HepG2 (cell line): ENCODE data around the gene KISS1. TPM values are rescaled to one million over a fixed set of nuclear protein-coding genes. Genes with fewer than 3 reads are reported as not detected.

Experiments used
- ATF5 ChIP-seq: sonication (generic); formaldehyde crosslinking; IDR thresholded peaks from 2 replicates; pipeline ENCODE4 v1.4.0; 2020; ENCODE audit warnings: mild to moderate bottlenecking, low read depth, missing genetic modification reagents
- BORCS8-MEF2B ChIP-seq: sonication (generic); formaldehyde crosslinking; IDR thresholded peaks from 2 replicates; pipeline ENCODE4 v1.8.0; 2022; ENCODE audit warnings: mild to moderate bottlenecking, missing genetic modification reagents
- ETV6 ChIP-seq: sonication (generic); formaldehyde crosslinking; conservative IDR thresholded peaks from 2 replicates; pipeline ENCODE4 v1.4.0; 2020; ENCODE audit warnings: missing genetic modification reagents
- FOXM1 ChIP-seq: sonication (generic); formaldehyde crosslinking; IDR thresholded peaks from 2 replicates; pipeline ENCODE4 v1.5.0; 2020; ENCODE audit warnings: missing genetic modification reagents
- HNF4G ChIP-seq, 2 experiments: sonication (generic) in 1 of 2; formaldehyde crosslinking in 1 of 2; IDR thresholded peaks; 2 replicates each; pipeline versions ENCODE4 v1.4.0 to v1.6.1; 2011 to 2020; ENCODE audit warnings: borderline replicate concordance in 2 of 2, low read depth in 2 of 2, mild to moderate bottlenecking in 2 of 2, low read length in 1 of 2, missing genetic modification reagents in 1 of 2, moderate library complexity in 1 of 2
- MTA3 ChIP-seq: sonication (generic); formaldehyde crosslinking; IDR thresholded peaks from 2 replicates; pipeline ENCODE4 v1.4.0; 2020; ENCODE audit warnings: missing genetic modification reagents
- NCOA2 ChIP-seq: sonication (generic); formaldehyde crosslinking; IDR thresholded peaks from 2 replicates; pipeline ENCODE4 v1.8.0; 2022; ENCODE audit warnings: inconsistent platforms
- PCBP2 ChIP-seq: fragments of 200-400 bp; formaldehyde crosslinking; optimal IDR thresholded peaks from 2 replicates; pipeline ENCODE3; 2018; ENCODE audit warnings: low read length, low read depth; ENCODE audit not compliant: poor library complexity, severe bottlenecking
- RBFOX2 ChIP-seq: fragments of 200-400 bp; formaldehyde crosslinking; IDR thresholded peaks from 2 replicates; pipeline ENCODE4 v1.6.1; 2017; ENCODE audit warnings: low read depth, mild to moderate bottlenecking, low read length
- SCMH1 ChIP-seq: sonication (generic); formaldehyde crosslinking; IDR thresholded peaks from 2 replicates; pipeline ENCODE4 v1.9.0; 2021; ENCODE audit warnings: missing genetic modification reagents, mild to moderate bottlenecking, borderline replicate concordance
- SOX13 ChIP-seq, 3 experiments: fragments of 450-650 bp in 1 of 3; sonication (generic) in 1 of 3; formaldehyde crosslinking in 1 of 3; IDR thresholded peaks in 2 of 3; conservative IDR thresholded peaks in 1 of 3; 2 replicates each; pipeline versions ENCODE4 v1.5.0 to v1.6.1; 2016 to 2020; ENCODE audit warnings: antibody characterized with exemption in 1 of 3, mild to moderate bottlenecking in 1 of 3, missing compliant biosample characterization in 1 of 3, missing genetic modification reagents in 1 of 3, moderate library complexity in 1 of 3
- SOX5 ChIP-seq: IDR thresholded peaks from 2 replicates; pipeline ENCODE4 v1.6.1; 2016; ENCODE audit warnings: borderline replicate concordance
- ZBTB3 ChIP-seq: sonication (generic); formaldehyde crosslinking; IDR thresholded peaks from 2 replicates; pipeline ENCODE4 v1.4.0; 2020; ENCODE audit warnings: low read depth, mild to moderate bottlenecking, moderate library complexity, missing genetic modification reagents, borderline replicate concordance
- ZBTB7B ChIP-seq: sonication (generic); formaldehyde crosslinking; IDR thresholded peaks from 2 replicates; pipeline ENCODE4 v1.4.0; 2020; ENCODE audit warnings: missing genetic modification reagents
- ZFP36 ChIP-seq: fragments of 150-350 bp; IDR thresholded peaks from 2 replicates; pipeline ENCODE4 v1.6.1; 2018; ENCODE audit warnings: borderline replicate concordance, low read length, low read depth; ENCODE audit not compliant: partially characterized antibody
- ZKSCAN1 ChIP-seq: fragments of 150-350 bp; IDR thresholded peaks from 2 replicates; pipeline ENCODE4 v1.6.1; 2014; ENCODE audit warnings: low read length
- ZNF644 ChIP-seq: IDR thresholded peaks from 2 replicates; pipeline ENCODE4 v1.6.1; 2016; ENCODE audit warnings: low read depth
- ZNF790 ChIP-seq: sonication (generic); formaldehyde crosslinking; IDR thresholded peaks from 2 replicates; pipeline ENCODE4 v1.8.0; 2022; ENCODE audit warnings: missing genetic modification reagents, mild to moderate bottlenecking, borderline replicate concordance
- ZNF800 ChIP-seq: sonication (generic); formaldehyde crosslinking; IDR thresholded peaks from 2 replicates; pipeline ENCODE4 v1.4.0; 2020; ENCODE audit warnings: missing genetic modification reagents
- polyA plus RNA-seq, 8 experiments: library from polyadenylated mRNA; depleted of rRNA in 3 of 8; stranded (reverse) in 7 of 8; unstranded in 1 of 8; fragments of >200 nt; fragmentation: Illumina TruSeq in 4 of 8; extraction: Trizol in 4 of 8; gene quantifications; 2 replicates each; pipeline versions ENCODE4 v1.2.1 to v1.2.3, GENCODE V29; 2011 to 2016; ENCODE audit warnings: low read depth in 4 of 8, missing spikeins in 1 of 8, mixed read lengths in 1 of 8; ENCODE audit not compliant: insufficient read depth in 1 of 8
- total RNA-seq, 5 experiments: library from RNA; depleted of rRNA; stranded (reverse); fragments of >200 nt; fragmentation: Illumina TruSeq; extraction: Trizol; gene quantifications; 2 replicates each; pipeline ENCODE4 v1.2.3, GENCODE V29; 2016; ENCODE audit warnings: low read depth in 1 of 5
- TF ChIP-seq, protein P1 (sequence below): sonication (generic); formaldehyde crosslinking; IDR thresholded peaks from 2 replicates; pipeline ENCODE4 v1.5.0; 2020; ENCODE audit warnings: mild to moderate bottlenecking, missing genetic modification reagents, borderline replicate concordance
- TF ChIP-seq, protein P2 (sequence below): sonication (generic); formaldehyde crosslinking; IDR thresholded peaks from 2 replicates; pipeline ENCODE4 v1.4.0; 2020; ENCODE audit warnings: mild to moderate bottlenecking, low read depth, missing genetic modification reagents

KISS1 gene
- total and polyA plus RNA-seq, 2 of the 13 experiments (the other 11 are each of a cell fraction or from before 2014, with no cell fraction given): 0.24 to 0.80 TPM

- TF ChIP-seq ZNF790 (CRISPR knock-in tag): no peak
- TF ChIP-seq ZNF800: no peak
- peak; percentile 92 for TF ChIP-seq ZNF644 (CRISPR knock-in tag)
- TF ChIP-seq SCMH1 (CRISPR knock-in tag): no peak
- no peak for TF ChIP-seq ZBTB3
- TF ChIP-seq ETV6 (CRISPR knock-in tag): no peak
- no peak for TF ChIP-seq FOXM1 (CRISPR knock-in tag)
- TF ChIP-seq SOX5 (CRISPR knock-in tag): peak; percentile 90
- no peak for TF ChIP-seq RBFOX2
- no peak for TF ChIP-seq ZFP36
- TF ChIP-seq ZBTB7B (CRISPR knock-in tag): peak; percentile 77; the same call in 1 of the 2 replicates
- TF ChIP-seq ZKSCAN1: no peak
- TF ChIP-seq, protein P1, sequence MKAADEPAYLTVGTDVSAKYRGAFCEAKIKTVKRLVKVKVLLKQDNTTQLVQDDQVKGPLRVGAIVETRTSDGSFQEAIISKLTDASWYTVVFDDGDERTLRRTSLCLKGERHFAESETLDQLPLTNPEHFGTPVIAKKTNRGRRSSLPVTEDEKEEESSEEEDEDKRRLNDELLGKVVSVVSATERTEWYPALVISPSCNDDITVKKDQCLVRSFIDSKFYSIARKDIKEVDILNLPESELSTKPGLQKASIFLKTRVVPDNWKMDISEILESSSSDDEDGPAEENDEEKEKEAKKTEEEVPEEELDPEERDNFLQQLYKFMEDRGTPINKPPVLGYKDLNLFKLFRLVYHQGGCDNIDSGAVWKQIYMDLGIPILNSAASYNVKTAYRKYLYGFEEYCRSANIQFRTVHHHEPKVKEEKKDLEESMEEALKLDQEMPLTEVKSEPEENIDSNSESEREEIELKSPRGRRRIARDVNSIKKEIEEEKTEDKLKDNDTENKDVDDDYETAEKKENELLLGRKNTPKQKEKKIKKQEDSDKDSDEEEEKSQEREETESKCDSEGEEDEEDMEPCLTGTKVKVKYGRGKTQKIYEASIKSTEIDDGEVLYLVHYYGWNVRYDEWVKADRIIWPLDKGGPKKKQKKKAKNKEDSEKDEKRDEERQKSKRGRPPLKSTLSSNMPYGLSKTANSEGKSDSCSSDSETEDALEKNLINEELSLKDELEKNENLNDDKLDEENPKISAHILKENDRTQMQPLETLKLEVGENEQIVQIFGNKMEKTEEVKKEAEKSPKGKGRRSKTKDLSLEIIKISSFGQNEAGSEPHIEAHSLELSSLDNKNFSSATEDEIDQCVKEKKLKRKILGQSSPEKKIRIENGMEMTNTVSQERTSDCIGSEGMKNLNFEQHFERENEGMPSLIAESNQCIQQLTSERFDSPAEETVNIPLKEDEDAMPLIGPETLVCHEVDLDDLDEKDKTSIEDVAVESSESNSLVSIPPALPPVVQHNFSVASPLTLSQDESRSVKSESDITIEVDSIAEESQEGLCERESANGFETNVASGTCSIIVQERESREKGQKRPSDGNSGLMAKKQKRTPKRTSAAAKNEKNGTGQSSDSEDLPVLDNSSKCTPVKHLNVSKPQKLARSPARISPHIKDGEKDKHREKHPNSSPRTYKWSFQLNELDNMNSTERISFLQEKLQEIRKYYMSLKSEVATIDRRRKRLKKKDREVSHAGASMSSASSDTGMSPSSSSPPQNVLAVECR (CRISPR knock-in tag): peak; percentile 88; the same call in 1 of the 2 replicates
- TF ChIP-seq BORCS8-MEF2B (CRISPR knock-in tag): peak; percentile 69
- TF ChIP-seq, protein P2, sequence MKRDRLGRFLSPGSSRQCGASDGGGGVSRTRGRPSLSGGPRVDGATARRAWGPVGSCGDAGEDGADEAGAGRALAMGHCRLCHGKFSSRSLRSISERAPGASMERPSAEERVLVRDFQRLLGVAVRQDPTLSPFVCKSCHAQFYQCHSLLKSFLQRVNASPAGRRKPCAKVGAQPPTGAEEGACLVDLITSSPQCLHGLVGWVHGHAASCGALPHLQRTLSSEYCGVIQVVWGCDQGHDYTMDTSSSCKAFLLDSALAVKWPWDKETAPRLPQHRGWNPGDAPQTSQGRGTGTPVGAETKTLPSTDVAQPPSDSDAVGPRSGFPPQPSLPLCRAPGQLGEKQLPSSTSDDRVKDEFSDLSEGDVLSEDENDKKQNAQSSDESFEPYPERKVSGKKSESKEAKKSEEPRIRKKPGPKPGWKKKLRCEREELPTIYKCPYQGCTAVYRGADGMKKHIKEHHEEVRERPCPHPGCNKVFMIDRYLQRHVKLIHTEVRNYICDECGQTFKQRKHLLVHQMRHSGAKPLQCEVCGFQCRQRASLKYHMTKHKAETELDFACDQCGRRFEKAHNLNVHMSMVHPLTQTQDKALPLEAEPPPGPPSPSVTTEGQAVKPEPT (CRISPR knock-in tag): no peak
- TF ChIP-seq NCOA2 (CRISPR knock-in tag): peak; percentile 90
- TF ChIP-seq SOX13 (IDR thresholded peaks at IDR 0.05): peak; percentile 62; the same call in 1 of the 2 replicates
- peak in 1 of 2 experiments; percentile 95; a peak in 2 of 4 replicates for TF ChIP-seq SOX13 (CRISPR knock-in tag; conservative IDR thresholded peaks at IDR 0.05 in 1 of 2, IDR thresholded peaks at IDR 0.05 in 1 of 2)
- no peak for TF ChIP-seq PCBP2
- TF ChIP-seq ATF5 (CRISPR knock-in tag): no peak
- TF ChIP-seq HNF4G (IDR thresholded peaks at IDR 0.05; ENCODE audit: borderline replicate concordance, low read depth, low read length): peak; percentile 98
- peak; percentile 92 for TF ChIP-seq HNF4G (CRISPR knock-in tag; IDR thresholded peaks at IDR 0.05; ENCODE audit: borderline replicate concordance, low read depth)
- TF ChIP-seq MTA3 (CRISPR knock-in tag): no peak
These were observed 51.2 kb downstream of the KISS1 start (continued) for GRCh38 chr1:204145033-204145504.
